Measurements from ENCODE around the gene KRT26.
"Not testable (repeated sequence)": the region's sequence is repeated elsewhere in the genome, so short reads cannot be mapped to it uniquely, and the experiment has no call there.

Gene KRT26

DNA sequence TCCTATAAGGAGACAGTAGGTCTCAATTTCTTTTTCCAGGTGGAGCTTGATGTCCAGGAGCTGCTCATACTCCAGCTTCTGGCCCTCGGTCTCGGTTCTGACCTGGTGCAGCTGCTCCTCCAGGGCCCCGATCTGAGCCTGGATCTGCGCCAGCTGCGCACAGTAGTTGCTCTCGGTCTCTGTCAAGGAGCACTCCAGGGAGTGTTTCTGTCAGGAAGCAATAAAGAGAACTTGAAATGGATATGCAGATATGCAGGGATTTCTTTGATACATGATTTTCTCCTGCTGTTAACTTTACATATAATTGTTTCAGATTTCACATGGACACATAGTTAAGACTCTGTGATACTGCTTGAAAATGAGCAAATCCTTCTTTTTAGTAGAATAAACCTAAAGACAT lies 21.6 kb downstream of the KRT26 start:
- no peak overlapping the region for H3K4me3 ChIP-seq (ENCODE audit: low read depth, low read length)
- in situ Hi-C loops (cut with HindIII; ENCODE audit: low sequenced_read_pairs) = no loop called here
- no peak for DNase-seq (ENCODE audit: low read depth)
- TF ChIP-seq, protein P1, sequence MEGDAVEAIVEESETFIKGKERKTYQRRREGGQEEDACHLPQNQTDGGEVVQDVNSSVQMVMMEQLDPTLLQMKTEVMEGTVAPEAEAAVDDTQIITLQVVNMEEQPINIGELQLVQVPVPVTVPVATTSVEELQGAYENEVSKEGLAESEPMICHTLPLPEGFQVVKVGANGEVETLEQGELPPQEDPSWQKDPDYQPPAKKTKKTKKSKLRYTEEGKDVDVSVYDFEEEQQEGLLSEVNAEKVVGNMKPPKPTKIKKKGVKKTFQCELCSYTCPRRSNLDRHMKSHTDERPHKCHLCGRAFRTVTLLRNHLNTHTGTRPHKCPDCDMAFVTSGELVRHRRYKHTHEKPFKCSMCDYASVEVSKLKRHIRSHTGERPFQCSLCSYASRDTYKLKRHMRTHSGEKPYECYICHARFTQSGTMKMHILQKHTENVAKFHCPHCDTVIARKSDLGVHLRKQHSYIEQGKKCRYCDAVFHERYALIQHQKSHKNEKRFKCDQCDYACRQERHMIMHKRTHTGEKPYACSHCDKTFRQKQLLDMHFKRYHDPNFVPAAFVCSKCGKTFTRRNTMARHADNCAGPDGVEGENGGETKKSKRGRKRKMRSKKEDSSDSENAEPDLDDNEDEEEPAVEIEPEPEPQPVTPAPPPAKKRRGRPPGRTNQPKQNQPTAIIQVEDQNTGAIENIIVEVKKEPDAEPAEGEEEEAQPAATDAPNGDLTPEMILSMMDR (IDR thresholded peaks at IDR 0.05; ENCODE audit: low read depth, low read length, missing control alignments) = no peak

DNA sequence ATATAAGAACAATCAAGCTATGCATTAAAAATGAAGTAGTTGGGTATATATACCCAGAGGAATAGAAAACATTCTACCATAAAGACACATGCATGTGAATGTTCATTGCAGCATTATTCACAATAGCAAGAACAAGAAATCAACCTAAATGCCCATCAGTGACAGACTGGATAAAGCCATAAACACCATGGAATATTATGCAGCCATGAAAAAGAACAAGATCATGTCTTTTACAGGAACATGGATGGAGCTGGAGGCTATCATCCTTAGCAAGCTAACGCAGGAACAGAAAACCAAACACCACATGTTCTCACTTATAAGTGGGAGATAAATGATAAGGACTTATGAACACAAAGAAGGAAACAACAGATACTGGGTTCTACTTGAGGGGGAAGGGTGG lies 23.3 kb downstream of the KRT26 start:
- in situ Hi-C loops (cut with HindIII; ENCODE audit: low sequenced_read_pairs); DNase-seq (ENCODE audit: low read depth); H3K4me3 ChIP-seq (ENCODE audit: low read depth, low read length): not testable (repeated sequence)

DNA sequence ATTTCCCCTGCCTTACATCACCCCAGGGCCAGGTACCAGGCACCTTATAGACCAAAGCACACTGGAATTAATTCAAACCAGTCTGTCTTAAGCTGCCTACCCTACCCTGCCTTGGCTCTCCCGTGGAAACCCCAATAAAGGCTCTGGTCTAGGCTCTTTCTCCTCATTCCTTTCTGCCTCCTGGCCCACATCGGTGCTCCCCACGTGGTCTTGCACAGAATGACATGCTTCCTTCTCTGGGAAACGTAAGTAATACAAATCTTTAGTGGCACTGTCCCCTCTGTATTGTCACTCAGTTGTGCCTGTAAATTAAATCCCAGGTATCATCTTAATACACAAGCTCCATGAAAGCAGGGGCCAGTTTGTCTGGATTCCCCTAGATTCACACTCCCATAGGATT lies 33.4 kb downstream of the KRT26 start:
- in situ Hi-C loops (cut with HindIII; ENCODE audit: low sequenced_read_pairs) = no loop called here
- H3K4me3 ChIP-seq (ENCODE audit: low read depth, low read length) = no peak overlapping the region
- DNase-seq (ENCODE audit: low read depth) = no peak
- TF ChIP-seq, protein P1 (IDR thresholded peaks at IDR 0.05; ENCODE audit: low read depth, low read length, missing control alignments) = no peak

DNA sequence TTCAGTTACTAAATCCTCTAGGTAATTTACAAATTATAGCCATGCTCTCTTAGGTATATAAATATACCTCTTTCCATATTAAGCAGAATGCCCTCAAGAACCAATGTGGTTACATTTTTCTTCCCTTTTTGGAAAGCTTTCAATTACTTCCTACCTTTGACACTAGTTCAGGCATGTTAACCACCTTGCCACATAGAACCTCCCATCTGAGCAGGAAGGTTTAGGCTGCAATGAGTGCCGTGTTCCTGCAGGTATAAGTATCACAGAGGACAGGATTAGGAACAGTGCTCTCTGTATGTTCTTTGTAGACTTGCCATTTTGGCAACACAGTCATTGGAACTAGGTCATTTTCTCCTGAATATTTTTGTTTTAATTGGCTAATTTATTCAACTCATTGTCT lies 37.0 kb downstream of the KRT26 start:
- no peak for DNase-seq (ENCODE audit: low read depth)
- no peak overlapping the region for H3K4me3 ChIP-seq (ENCODE audit: low read depth, low read length)
- TF ChIP-seq, protein P1 (IDR thresholded peaks at IDR 0.05; ENCODE audit: low read depth, low read length, missing control alignments) = no peak
- in situ Hi-C loops (cut with HindIII; ENCODE audit: low sequenced_read_pairs) = no loop called here

DNA sequence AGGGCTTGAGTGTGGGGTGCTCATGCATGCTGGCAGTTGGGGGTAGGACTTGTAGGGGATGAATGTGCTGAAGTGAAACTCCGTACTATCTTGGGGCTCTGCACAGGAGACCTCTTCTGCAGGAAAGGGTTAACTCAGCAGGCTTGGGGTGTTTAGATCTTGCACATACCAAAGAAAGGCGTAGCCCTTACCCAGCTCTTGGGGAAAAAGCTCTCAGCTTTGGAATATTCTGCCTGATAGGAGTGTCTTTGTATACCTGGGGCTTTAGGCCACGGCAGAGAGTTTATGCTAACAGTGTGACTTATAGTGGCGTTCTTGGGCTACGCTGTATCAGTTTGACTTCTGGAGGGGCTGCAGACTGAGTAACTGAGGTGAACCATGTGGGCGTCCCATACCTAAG lies 38.0 kb downstream of the KRT26 start:
- no peak for DNase-seq (ENCODE audit: low read depth)
- in situ Hi-C loops (cut with HindIII; ENCODE audit: low sequenced_read_pairs) = no loop called here
- no peak overlapping the region for H3K4me3 ChIP-seq (ENCODE audit: low read depth, low read length)
- TF ChIP-seq, protein P1 (IDR thresholded peaks at IDR 0.05; ENCODE audit: low read depth, low read length, missing control alignments) = no peak

DNA sequence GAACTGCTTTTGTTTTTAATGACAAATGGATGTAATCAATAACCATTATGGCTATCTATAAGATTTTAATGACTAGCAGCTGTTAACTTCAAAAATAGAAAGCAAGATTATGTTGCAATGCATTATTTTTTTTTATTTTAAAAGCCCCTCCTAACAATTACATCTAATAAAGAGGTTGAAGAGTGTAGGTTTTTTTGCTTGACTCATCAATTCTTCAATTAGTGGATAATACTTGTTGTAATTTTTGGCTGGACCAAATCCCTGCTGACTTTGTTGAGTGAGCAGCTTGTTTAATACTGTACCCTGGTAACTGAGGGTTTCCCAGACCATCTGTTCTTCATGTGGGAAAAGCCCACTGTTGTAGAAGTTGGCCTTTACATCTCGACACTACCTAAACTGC lies 41.0 kb downstream of the KRT26 start:
- in situ Hi-C loops (cut with HindIII; ENCODE audit: low sequenced_read_pairs) = no loop called here

DNA sequence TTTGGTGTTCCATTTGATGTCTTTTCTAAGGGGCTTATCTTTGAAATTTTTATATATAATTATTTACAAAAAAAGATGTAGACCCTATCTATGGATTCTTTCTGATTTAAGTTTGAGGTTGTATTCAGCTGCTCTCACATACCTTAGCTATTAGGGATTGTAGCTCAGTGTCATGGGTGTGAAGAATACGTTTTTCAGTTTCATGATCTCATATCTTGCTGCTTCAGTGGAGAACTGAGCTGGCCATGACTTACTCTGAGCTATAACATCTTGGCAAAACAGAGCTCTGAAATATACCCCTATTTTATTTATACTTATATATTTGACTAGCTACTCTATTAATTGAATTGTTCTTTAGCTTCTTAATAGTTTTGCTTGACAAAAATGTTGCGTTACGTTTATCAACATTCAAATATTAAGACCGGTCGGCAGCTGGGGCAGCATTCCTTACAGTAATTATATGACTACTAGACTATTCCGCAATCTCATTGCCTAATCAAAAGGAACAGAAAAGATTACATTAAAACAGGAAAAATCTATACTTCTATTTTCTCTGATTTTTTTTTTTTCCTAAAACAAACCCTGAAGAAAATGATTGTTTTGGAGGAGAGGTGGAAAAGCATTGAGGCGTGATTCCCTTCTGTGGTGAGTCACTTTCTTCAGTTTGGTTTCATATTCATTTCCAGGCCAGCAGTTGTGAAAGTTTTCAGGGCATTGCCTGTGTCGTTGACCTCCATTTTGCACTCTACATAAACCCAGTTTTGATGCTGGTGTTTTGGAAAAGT lies 44.4 kb downstream of the KRT26 start:
- in situ Hi-C loops (cut with HindIII; ENCODE audit: low sequenced_read_pairs) = no loop called here

More for the DNA sequence above, 41.0 kb downstream of the KRT26 start:
- H3K4me3 ChIP-seq (ENCODE audit: low read depth, low read length) = no peak overlapping the region
- TF ChIP-seq, protein P1 (IDR thresholded peaks at IDR 0.05; ENCODE audit: low read depth, low read length, missing control alignments) = no peak
- no peak for DNase-seq (ENCODE audit: low read depth)

More for the DNA sequence above, 44.4 kb downstream of the KRT26 start:
- TF ChIP-seq, protein P1 (IDR thresholded peaks at IDR 0.05; ENCODE audit: low read depth, low read length, missing control alignments) = no peak
- H3K4me3 ChIP-seq (ENCODE audit: low read depth, low read length) = no peak overlapping the region
- DNase-seq (ENCODE audit: low read depth) = peak; percentile 74

Data from astrocyte of the cerebellum (primary cell).